ENCODE results near the gene AQP11.

- TF ChIP-seq CTCF (conservative IDR thresholded peaks at IDR 0.05), result no peak
- no peak for TF ChIP-seq ZFX (IDR thresholded peaks at IDR 0.05)
These were observed 60.4 kb downstream of the AQP11 start for GRCh38 chr11:77650123-77650522.
